GM18502 (cell line): ENCODE results near the gene TMTC4.
"Not testable (repeated sequence)": the region's sequence is repeated elsewhere in the genome, so short reads cannot be mapped to it uniquely, and the experiment has no call there.

Experiments
- ATAC-seq: cut with Tn5 transposase; IDR thresholded peaks from one replicate; pipeline ENCODE4 v1.9.1; 2021; ENCODE audit warnings: mild to moderate bottlenecking; ENCODE audit not compliant: unreplicated experiment, poor library complexity

Gene TMTC4

GRCh38 chr13:100633461-100633860 lies 41.1 kb downstream of the TMTC4 start:
- no peak for ATAC-seq

- no peak for ATAC-seq
These were observed 44.0 kb downstream of the TMTC4 start for GRCh38 chr13:100630555-100630954.

GRCh38 chr13:100627120-100627519 lies 47.5 kb downstream of the TMTC4 start:
- no peak for ATAC-seq

GRCh38 chr13:100625447-100625846 lies 49.1 kb downstream of the TMTC4 start:
- ATAC-seq, result no peak

GRCh38 chr13:100620792-100621191 lies 53.8 kb downstream of the TMTC4 start:
- ATAC-seq, result no peak

GRCh38 chr13:100619940-100620339 lies 54.7 kb downstream of the TMTC4 start:
- ATAC-seq, result no peak

GRCh38 chr13:100618897-100619296 lies 55.7 kb downstream of the TMTC4 start:
- not testable (repeated sequence) for ATAC-seq

- ATAC-seq, result no peak
These were observed 61.6 kb downstream of the TMTC4 start for GRCh38 chr13:100613031-100613430.

GRCh38 chr13:100611678-100612492 lies 62.7 kb downstream of the TMTC4 start:
- ATAC-seq, result no peak

- peak; percentile 56 for ATAC-seq
These were observed 63.9 kb downstream of the TMTC4 start for GRCh38 chr13:100610391-100611347.

GRCh38 chr13:100608906-100609305 lies 65.7 kb downstream of the TMTC4 start:
- peak; percentile 87 for ATAC-seq

- no peak for ATAC-seq
These were observed 66.1 kb downstream of the TMTC4 start for GRCh38 chr13:100608489-100608888.

GRCh38 chr13:100604918-100605710 lies 69.5 kb downstream of the TMTC4 start:
- no peak for ATAC-seq

GRCh38 chr13:100602493-100603111 lies 72.0 kb downstream of the TMTC4 start:
- ATAC-seq, result no peak

- ATAC-seq, result no peak
These were observed 72.9 kb downstream of the TMTC4 start for GRCh38 chr13:100601716-100602115.

GRCh38 chr13:100600915-100601314 lies 73.7 kb downstream of the TMTC4 start:
- ATAC-seq, result no peak

GRCh38 chr13:100600461-100600860 lies 74.1 kb downstream of the TMTC4 start:
- no peak for ATAC-seq

- ATAC-seq, result no peak
These were observed 77.3 kb downstream of the TMTC4 start for GRCh38 chr13:100597253-100597652.

- no peak for ATAC-seq
These were observed 78.1 kb downstream of the TMTC4 start for GRCh38 chr13:100596516-100596915.

- no peak for ATAC-seq
These were observed 79.9 kb downstream of the TMTC4 start for GRCh38 chr13:100594731-100595130.
